Stimulated activated CD4-positive, alpha-beta T cell treated with anti-CD3 and anti-CD28 coated beads, Interleukin-4, amount 100 ng/mL, for 1 hour (primary cell): ENCODE results near the gene BMPR1B.

Source experiments
- DNase-seq: peaks from one replicate; pipeline ENCODE4 v3.0.0-alpha.2; 2020

The BMPR1B gene

GRCh38 chr4:95193391-95194224 is 435.9 kb downstream of the BMPR1B start:
- DNase-seq, result no peak

- DNase-seq, result no peak
These were observed 439.6 kb downstream of the BMPR1B start for GRCh38 chr4:95197353-95197752.

GRCh38 chr4:95198961-95199360 is 441.2 kb downstream of the BMPR1B start:
- no peak for DNase-seq

GRCh38 chr4:95204267-95204844 is 446.6 kb downstream of the BMPR1B start:
- DNase-seq, result no peak

GRCh38 chr4:95204873-95205272 is 447.1 kb downstream of the BMPR1B start:
- DNase-seq, result no peak
